Stimulated activated effector memory CD8-positive, alpha-beta T cell treated with anti-CD3 and anti-CD28 coated beads, Interleukin-12 subunit alpha, Interleukin-12 subunit beta, amount 100 ng/mL, for 72 hours (primary cell): ENCODE measurements around the gene ENOX2.
A peak's percentile ranks its signal among the peaks of the same experiment; 100 is the strongest.

Experiments used
- ATAC-seq: fragments of 150-1000 bp; cut with Tn5 transposase; 2 replicates; pipeline ENCODE4 v1.10.0; 2021
- DNase-seq, 2 donors: peaks; one replicate each; pipeline ENCODE4 v3.0.0; 2021 to 2022; ENCODE audit warnings: low spot score in 2 of 2
- H3K27ac Mint-ChIP-seq: one replicate; pipeline ENCODE4 v1.8.0; 2022; ENCODE audit warnings: mild to moderate bottlenecking, mixed read lengths
- H3K36me3 Mint-ChIP-seq: one replicate; pipeline ENCODE4 v1.8.0; 2022; ENCODE audit warnings: mild to moderate bottlenecking, mixed read lengths
- H3K4me1 Mint-ChIP-seq: one replicate; pipeline ENCODE4 v1.8.0; 2022; ENCODE audit warnings: mixed read lengths
- H3K4me3 Mint-ChIP-seq: one replicate; pipeline ENCODE4 v1.8.0; 2022; ENCODE audit warnings: mild to moderate bottlenecking, mixed read lengths
- H3K9me3 Mint-ChIP-seq: one replicate; pipeline ENCODE4 v1.8.0; 2022; ENCODE audit warnings: mixed read lengths

ENOX2 gene

DNA sequence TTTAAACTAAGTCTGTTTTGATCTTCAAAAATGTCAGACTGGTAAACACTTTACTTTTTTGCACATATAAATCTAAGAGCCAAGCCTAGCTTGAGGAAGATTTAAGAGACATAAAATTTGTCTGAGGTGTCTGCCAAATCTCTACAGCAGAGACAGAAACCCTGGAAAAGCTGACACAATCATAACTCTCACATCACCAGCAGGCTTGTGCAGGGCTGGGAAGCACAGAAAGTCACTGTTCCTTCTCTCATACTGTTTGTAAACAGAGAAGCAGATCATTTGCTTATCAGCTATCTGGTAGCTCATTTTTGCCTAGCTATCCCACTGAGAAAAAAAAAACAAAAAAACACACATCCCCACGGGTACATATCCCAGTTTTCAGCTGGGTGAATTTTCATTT lies 7.0 kb downstream of the ENOX2 start:
- no peak for ATAC-seq
- Mint-ChIP-seq H3K27ac (no peak overlapping the region), H3K9me3 (no peaks in the 10 kb centered on the region), H3K36me3 (peaks cover 16% of the 10 kb centered on the region), H3K4me3 (no peak overlapping the region), H3K4me1 (peaks cover 6% of the 10 kb centered on the region)
- no peak for DNase-seq

DNA sequence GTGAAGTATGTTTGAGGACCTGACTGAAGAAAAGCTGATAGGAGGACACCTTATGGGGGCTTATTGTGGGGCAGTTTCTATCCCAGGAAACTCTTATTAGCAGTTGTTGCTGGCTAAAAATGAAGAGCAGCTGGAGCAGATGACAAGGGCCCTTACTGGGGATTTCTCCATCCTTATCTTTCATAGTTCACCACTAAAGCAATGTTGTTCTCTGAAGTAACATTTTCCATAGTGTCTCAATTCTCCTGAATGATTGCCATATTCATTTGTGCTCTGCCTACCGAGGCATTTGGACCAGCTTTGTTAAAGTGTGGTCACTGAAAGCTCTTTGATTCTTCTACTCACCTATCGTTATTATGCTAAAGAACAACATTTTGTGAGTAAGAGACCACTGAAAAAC lies 7.7 kb downstream of the ENOX2 start:
- peaks cover 16% of the 10 kb centered on the region for H3K36me3 Mint-ChIP-seq
- no peaks in the 10 kb centered on the region for H3K9me3 Mint-ChIP-seq
- no peak for ATAC-seq
- H3K4me1 Mint-ChIP-seq, result peaks cover 2% of the 10 kb centered on the region
- no peak for DNase-seq
- no peak overlapping the region for H3K4me3 Mint-ChIP-seq
- H3K27ac Mint-ChIP-seq, result no peak overlapping the region

DNA sequence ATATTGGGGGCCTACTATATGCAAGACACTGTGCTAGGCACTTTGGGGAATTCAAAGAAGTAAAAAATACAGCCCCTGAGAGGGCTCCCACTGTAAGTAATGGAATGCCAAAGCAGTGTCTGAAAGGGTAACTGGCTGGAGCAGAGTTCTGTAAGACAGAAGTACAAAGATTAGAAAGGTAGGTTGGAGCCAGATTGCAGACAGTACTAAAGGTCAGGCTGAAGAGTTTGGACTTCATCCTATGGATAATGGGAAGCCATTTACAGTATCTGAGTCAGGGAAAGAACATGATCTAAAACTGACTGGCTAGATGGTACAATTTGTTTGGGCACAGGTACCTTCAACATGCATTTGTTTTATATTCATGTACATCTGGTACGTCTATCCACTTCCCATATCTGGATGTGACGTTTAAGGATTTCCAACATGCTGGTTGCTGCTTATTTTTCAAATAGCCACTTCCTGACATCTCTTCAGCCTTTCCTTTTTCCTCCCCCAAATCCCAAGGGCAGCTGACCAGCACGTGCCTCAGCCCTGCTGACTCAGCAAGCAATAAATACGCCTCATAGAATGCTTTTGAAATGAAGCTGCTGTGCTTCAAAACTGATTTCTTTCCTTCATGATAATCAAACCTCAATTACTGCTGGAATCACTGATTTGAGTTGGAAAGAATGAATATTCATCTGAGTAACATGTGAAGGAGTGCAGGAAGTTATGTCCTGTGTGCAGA lies 9.5 kb downstream of the ENOX2 start:
- ATAC-seq, result no peak
- H3K9me3 Mint-ChIP-seq, result no peaks in the 10 kb centered on the region
- peaks cover 11% of the 10 kb centered on the region for H3K36me3 Mint-ChIP-seq
- H3K27ac Mint-ChIP-seq, result no peak overlapping the region
- no peak for DNase-seq
- H3K4me1 Mint-ChIP-seq, result no peaks in the 10 kb centered on the region
- H3K4me3 Mint-ChIP-seq, result no peak overlapping the region

DNA sequence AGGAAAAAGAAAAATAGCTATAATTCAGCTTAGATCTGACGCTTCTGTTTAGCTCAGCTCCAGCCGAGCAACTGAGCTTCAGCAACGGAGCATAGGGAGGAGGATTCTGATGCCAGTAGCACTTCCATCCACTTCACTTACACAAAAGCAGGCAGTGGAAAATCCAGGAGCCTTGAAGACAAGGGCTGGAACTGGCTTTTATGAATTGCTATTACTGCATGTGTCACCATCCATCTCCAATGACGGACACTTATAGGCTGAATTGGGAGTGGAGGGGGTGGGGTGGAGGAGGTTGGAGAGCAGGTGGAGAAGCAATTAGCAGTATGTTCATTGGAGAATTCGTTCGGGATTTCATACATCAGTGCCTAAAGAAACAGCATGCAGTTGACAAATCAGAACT lies 15.6 kb downstream of the ENOX2 start:
- H3K9me3 Mint-ChIP-seq, result no peaks in the 10 kb centered on the region
- H3K27ac Mint-ChIP-seq, result no peak overlapping the region
- ATAC-seq (no peak), DNase-seq (no peak)
- no peak overlapping the region for H3K4me3 Mint-ChIP-seq
- H3K4me1 Mint-ChIP-seq, result no peaks in the 10 kb centered on the region
- no peaks in the 10 kb centered on the region for H3K36me3 Mint-ChIP-seq

DNA sequence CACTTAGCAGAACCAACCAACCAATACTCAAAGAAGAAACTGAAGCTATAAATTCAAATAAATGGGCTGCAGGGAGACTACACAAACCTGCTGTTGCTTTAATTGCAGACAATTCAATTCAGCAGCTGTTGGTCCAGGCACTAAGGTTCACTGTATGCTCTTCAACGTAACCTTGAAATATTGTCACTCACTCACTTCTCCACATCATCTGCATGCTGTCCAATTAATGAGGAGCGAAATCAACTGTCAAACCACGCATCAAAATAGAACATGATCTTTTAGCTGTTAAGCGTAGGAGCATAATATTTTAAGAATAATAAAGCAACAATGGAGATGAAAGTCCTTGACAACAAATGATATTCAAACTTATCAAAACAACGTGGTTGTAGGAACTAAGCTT lies 17.0 kb downstream of the ENOX2 start:
- no peak for ATAC-seq
- Mint-ChIP-seq H3K4me3 (no peak overlapping the region), H3K4me1 (no peaks in the 10 kb centered on the region), H3K9me3 (no peaks in the 10 kb centered on the region), H3K27ac (no peak overlapping the region), H3K36me3 (no peaks in the 10 kb centered on the region)
- no peak for DNase-seq

DNA sequence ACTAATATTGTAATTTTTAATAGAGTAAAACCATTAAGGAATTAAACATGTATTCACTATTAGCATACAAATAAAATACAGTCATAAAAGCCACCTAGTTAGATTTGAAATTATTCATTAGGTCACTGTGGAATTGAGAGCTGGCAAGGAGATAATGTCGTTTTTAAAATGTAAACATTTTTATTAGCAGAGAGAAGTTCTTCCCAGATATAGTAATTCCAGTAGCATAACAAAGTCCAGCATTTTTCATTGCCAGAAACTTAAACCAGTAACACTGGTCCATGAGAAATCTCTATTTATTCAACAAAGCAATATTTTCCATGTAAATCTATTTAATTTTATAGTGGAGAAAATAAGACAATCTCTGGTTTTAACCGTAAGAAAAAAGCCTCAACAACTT lies 17.5 kb downstream of the ENOX2 start:
- H3K27ac Mint-ChIP-seq, result no peak overlapping the region
- no peaks in the 10 kb centered on the region for H3K4me1 Mint-ChIP-seq

DNA sequence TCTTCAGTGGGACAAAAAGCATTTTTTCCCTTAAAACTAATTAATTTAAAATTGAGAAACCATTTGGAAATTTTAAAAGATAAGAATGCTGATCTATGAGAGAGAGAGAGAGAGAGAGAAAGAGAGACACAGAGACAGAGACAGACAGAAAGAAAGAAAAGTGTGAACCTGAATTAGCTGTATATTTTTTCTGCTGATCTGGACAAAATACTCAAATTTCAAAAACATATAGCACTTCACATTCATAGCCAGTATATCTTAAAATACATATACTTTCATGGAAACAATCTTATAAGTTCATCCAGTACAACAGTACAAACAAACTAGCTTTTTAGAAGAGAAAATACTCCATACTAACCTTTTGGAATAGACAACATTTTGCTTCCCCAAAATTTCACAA lies 18.4 kb downstream of the ENOX2 start:
- ATAC-seq, result no peak
- Mint-ChIP-seq H3K9me3 (no peaks in the 10 kb centered on the region), H3K4me3 (no peak overlapping the region)

More for the DNA sequence above, 17.5 kb downstream of the ENOX2 start:
- Mint-ChIP-seq H3K36me3 (no peaks in the 10 kb centered on the region), H3K9me3 (no peaks in the 10 kb centered on the region), H3K4me3 (no peak overlapping the region)
- DNase-seq (no peak), ATAC-seq (no peak)

DNA sequence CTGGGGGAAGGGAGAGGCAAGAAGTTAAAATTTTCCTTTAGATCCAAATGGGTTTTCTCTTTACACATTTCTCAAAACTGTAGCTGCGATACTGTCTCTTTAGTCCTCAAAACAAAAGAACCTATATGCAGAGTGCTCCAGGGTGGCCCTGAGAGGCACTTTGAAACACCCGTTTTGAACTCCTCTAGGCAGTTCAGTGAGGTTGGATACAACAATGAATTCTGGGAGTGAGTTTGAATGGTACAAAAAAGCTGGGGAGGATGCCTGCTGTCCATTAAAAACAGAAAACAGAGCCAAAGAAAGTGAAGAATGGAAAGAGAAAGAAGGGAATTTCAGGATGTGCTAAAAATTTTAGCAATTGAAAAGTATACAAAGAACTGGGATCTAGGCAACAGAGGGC lies 23.1 kb downstream of the ENOX2 start:
- Mint-ChIP-seq H3K4me1 (no peaks in the 10 kb centered on the region), H3K27ac (no peak overlapping the region), H3K4me3 (no peak overlapping the region), H3K36me3 (no peaks in the 10 kb centered on the region), H3K9me3 (no peaks in the 10 kb centered on the region)
- no peak for DNase-seq
- ATAC-seq, result no peak

More for the DNA sequence above, 18.4 kb downstream of the ENOX2 start:
- DNase-seq, result no peak
- Mint-ChIP-seq H3K27ac (no peak overlapping the region), H3K4me1 (no peaks in the 10 kb centered on the region), H3K36me3 (no peaks in the 10 kb centered on the region)

DNA sequence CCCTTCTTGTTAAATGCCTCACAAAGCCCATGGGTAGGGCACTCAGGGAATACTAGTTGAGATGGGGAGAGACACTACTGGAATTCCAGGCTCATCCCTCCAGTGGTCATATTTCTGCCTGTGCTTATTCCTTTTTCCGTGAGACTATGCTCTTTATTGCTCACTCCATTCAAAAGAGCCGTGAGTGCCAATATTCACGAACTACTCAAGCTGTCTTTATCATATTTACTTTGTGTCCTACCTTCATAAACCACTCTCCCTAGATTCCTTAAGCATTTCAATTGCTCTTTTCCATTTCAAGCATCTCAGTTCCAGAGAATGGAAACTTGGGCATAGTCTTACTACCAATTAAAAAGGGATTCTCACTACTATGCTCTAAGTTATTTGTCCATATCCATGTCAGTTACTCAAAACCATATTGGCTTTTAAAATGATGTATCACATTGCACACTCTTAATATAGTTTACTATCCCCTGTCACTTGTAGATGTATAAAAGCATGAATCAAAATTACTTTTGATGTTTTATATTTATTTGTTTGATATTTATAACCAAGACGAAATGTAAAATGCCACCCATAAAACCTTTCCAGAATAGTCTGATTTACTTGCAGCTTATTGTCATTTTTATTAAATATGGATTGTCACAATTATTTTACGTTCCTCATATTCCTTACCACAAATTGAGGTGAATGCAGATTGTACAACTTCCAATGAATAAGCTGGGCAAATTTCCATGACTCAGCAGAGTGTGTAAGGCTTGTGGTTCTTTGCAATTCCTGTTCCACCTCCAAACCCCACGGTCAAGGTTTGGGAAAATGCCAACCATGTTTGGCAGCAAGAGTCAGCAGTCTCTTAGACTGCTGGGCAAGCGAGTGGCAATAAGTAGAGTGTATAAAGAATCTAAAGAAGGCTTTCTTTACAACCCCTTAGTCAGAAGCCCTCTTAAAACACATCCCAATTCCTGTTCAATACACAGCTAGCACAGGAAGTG lies 24.4 kb downstream of the ENOX2 start:
- Mint-ChIP-seq H3K9me3 (no peaks in the 10 kb centered on the region), H3K36me3 (no peaks in the 10 kb centered on the region), H3K4me1 (no peaks in the 10 kb centered on the region), H3K4me3 (no peak overlapping the region), H3K27ac (no peak overlapping the region)
- DNase-seq (no peak), ATAC-seq (no peak)

DNA sequence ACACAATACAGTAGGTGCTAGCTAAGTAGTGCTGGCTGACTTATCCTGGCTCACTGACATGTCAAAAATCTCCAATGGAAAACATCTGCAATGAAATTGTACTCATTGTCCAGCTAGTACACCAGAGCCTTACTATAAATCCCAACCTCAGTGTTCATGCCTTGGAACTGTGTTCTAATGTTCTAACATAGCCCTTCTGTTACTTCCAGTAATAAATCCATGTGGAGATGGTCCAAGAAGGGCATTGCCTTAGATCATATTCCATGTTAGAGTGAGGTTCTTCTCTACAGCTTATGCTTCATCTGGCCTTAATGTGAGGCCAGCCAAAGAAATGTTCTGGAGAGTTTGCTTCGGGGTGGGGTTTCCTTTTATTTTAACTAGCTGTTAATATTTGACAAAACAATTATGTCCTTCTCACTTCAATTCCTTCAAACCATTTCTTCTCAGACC lies 25.1 kb downstream of the ENOX2 start:
- Mint-ChIP-seq H3K36me3 (no peaks in the 10 kb centered on the region), H3K4me1 (no peaks in the 10 kb centered on the region), H3K27ac (no peak overlapping the region), H3K4me3 (no peak overlapping the region), H3K9me3 (no peaks in the 10 kb centered on the region)
- DNase-seq (no peak), ATAC-seq (no peak)

DNA sequence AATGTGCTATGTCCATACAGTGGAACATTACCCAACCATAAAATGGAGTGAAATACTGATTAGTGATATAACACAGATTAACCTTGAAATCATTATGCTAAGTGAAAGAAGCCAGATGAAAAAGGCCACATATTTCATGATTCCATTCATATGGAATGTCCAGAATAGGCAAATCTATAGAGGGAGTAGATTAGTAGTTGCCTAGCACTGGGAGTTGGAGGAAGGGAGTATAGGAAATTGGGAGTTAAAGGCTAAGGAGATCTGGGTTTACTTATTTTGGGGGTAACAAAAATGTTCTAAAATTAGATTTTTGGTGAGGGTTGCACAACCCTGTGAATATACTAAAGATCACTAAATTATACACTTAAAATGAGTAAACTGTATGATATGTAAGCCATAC lies 26.8 kb downstream of the ENOX2 start:
- Mint-ChIP-seq H3K36me3 (no peaks in the 10 kb centered on the region), H3K4me1 (no peaks in the 10 kb centered on the region), H3K27ac (no peak overlapping the region), H3K4me3 (no peak overlapping the region), H3K9me3 (no peaks in the 10 kb centered on the region)
- no peak for DNase-seq
- ATAC-seq, result no peak

DNA sequence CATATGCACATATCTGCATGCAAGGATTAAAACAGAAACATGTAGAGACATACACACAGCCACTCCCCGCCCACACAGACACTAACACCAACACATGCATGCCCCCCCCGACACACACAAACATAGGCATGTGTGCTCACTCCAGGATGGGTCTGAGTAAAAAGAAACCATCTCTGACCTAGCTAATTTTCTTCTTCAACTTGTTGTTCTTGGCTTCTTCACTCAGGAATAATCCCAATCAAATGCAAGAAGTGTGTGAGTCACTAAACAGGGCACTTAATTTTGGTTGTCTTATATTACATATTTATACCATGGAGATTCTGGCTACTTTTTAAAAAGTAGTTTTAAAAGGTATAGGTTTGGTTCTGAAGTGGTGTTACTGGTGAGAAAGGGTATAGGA lies 28.3 kb downstream of the ENOX2 start:
- DNase-seq, result no peak
- ATAC-seq, result no peak
- H3K27ac Mint-ChIP-seq, result no peak overlapping the region
- no peaks in the 10 kb centered on the region for H3K36me3 Mint-ChIP-seq
- no peaks in the 10 kb centered on the region for H3K4me1 Mint-ChIP-seq
- H3K4me3 Mint-ChIP-seq, result no peak overlapping the region
- H3K9me3 Mint-ChIP-seq, result no peaks in the 10 kb centered on the region

DNA sequence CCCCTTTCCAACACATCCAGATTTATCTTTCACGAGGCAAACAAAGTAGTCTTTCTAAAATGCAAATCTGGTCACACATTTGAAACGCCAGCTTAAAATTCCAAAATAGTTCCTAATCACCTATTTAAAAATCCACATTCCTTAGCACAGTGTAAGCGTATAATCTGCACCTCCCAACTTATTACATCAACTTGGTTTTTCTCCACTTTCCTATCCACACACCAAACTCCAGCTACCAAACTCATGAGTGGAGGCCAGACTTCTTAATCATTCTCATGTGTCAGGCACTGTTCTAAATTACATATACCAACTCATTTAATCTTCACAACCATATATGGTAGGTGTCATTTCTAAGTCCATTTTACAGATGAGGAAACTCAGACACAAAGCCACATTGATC lies 33.8 kb downstream of the ENOX2 start:
- H3K36me3 Mint-ChIP-seq, result no peaks in the 10 kb centered on the region
- no peak overlapping the region for H3K4me3 Mint-ChIP-seq

DNA sequence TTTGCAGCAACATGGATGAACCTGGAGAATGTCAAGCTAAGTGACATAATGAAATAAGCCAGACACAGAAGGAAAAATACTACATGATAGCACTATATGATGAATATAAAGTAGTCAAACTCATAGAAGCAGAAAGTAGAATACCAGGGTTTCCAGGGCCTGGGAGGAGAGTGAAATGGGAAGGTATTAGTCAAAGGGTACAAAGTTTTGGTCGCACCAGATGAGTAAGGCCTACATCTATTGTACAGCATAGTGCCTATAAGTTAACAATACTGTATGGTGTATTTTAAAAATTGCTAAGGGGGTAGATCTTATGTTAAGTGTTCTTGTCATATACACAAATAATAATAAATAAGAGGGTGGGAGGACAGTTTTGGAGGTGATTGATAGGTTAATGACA lies 41.5 kb downstream of the ENOX2 start:
- Mint-ChIP-seq H3K4me3 (no peak overlapping the region), H3K9me3 (no peaks in the 10 kb centered on the region), H3K4me1 (peaks cover 8% of the 10 kb centered on the region), H3K27ac (no peak overlapping the region), H3K36me3 (peaks cover 6% of the 10 kb centered on the region)
- ATAC-seq (peak; percentile 74), DNase-seq (no peak)

More for the DNA sequence above, 33.8 kb downstream of the ENOX2 start:
- DNase-seq (no peak), ATAC-seq (no peak)
- no peaks in the 10 kb centered on the region for H3K9me3 Mint-ChIP-seq
- no peak overlapping the region for H3K27ac Mint-ChIP-seq
- no peaks in the 10 kb centered on the region for H3K4me1 Mint-ChIP-seq

DNA sequence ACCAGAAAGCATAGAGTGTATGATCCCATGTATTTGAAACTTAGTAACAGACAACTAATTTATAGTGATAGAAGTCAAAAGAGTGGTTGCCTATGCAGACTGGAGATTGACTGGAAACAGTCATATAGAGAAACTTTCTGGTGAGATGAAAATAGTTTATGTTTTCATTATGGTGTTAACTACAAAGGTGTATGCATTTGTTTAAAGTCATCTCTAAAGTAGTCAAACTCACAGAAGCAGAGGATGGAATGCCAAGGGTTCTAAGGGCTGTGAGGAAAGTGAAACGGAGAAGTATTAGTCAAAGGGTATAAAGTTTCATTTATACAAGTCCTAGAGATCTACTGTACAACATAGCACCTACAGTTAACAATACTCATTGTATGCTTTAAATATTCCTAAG lies 45.8 kb downstream of the ENOX2 start:
- Mint-ChIP-seq H3K27ac (no peak overlapping the region), H3K9me3 (no peaks in the 10 kb centered on the region), H3K36me3 (peaks cover 6% of the 10 kb centered on the region), H3K4me1 (peaks cover 8% of the 10 kb centered on the region), H3K4me3 (no peak overlapping the region)
- DNase-seq (no peak), ATAC-seq (peak; percentile 89)

DNA sequence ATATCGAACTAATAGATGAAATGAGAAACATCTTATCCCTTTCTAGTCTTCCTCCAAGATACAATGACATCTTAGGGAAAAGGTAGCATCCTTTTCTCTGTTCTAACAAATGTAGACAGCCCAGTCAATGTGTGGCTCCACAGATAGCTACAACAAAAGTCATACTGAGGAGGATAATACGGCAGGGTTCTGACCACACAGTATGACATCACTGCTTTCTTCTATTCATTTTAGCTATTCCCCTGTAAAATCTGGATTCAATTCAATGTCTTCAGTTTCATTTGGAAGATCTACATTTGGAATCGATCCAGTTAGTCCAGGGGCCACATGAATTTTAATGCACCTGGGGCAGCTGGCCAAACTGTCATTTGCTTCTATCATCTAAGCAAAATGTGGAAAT lies 51.4 kb downstream of the ENOX2 start:
- H3K4me3 Mint-ChIP-seq, result no peak overlapping the region
- ATAC-seq, result no peak
- no peaks in the 10 kb centered on the region for H3K36me3 Mint-ChIP-seq

More for the DNA sequence above, 51.4 kb downstream of the ENOX2 start:
- DNase-seq, result no peak
- H3K4me1 Mint-ChIP-seq, result no peaks in the 10 kb centered on the region
- H3K9me3 Mint-ChIP-seq, result no peaks in the 10 kb centered on the region
- H3K27ac Mint-ChIP-seq, result no peak overlapping the region
